HG03558 (cell line): ENCODE measurements around the gene UROD.
"Not testable (repeated sequence)": the region's sequence is repeated elsewhere in the genome, so short reads cannot be mapped to it uniquely, and the experiment has no call there.

Experiments
- ATAC-seq: cut with Tn5 transposase; IDR thresholded peaks from one replicate; pipeline ENCODE4 v1.9.1; 2021; ENCODE audit warnings: moderate number of reproducible peaks; ENCODE audit not compliant: unreplicated experiment; ENCODE audit errors: extremely low read depth

Gene UROD

DNA sequence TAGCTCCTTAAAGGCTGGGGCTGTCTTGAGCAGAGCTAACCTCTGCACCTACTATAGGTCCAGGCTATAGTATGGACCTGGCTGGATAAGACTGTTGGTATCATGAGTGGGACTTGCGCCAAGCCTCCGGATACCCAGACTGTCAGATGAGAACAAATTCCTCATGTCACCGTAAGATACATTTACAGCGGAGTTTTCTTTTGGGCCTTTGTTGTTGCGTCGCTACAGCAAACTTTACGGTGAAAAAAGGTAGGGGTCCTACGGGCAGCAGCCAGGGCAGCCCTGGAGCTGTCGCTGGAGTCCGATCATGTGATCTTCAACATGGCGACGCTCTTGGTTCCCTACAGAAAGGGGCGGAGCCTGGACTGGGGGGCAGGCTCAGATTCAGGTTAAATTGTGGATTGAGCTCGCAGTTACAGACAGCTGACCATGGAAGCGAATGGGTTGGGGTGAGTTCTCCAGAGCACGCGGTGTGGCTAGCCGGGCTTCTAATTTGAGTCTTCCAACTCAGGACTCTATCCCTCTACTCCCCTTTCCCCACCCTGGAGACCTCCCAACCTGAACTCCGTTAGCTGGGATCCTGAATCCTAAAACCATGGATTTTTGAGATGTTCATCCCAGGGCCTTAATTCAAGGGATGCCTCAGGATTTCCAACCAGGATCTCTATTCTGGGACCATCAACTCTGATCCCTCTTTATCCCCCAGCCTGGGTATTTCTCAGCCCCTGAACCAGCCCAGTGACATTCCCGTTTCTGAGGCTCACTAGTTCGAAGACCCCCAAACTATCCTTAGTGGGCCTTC, at the start of gene UROD:
TSS of gene UROD (plus strand) at position 418 of the 802 bp plus-strand sequence. CDS start at position 430, 12 bp downstream.
- ATAC-seq: peak; percentile 45

DNA sequence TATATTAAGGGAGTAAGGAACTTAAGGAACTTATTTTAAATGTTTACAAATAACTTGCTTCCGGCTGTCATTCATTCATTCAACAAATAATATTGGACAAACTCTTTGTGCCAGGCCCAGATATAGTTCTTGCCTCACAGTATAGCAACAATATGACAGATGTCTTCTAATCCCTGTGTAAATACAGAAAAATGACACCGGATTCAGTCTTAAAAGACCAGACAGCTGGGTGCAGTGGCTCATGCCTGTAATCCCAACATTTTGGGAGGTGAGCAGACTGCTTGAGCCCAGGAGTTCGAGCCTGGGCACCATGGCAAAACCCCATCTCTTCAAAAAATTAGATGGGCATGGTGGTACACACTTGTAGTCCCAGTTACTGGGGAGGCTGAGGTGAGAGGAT, 49.3 kb upstream of the UROD start:
- ATAC-seq: no peak

DNA sequence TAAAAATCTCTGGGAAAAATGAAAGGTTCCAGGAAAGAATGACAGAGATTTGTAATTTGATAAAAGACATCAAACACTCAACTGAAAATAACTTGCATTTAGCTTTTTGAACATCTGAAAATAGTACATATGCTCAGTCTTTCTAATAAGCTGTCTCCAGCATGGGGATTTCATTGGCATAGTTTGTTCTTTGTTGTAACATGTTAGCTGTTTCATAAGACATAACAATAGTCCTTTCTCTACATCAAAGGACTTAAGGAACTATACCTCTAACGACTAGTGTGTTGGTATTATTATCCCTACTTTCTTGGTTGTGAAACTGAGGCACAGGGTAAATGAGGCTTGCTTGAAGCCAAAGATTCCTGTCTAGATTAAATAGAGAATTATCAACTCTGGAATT, 47.7 kb upstream of the UROD start:
- ATAC-seq: no peak

- ATAC-seq: no peak
Observed at GRCh38 chr1:44970317-44970716, 41.7 kb upstream of the UROD start.

- no peak for ATAC-seq
Observed at GRCh38 chr1:44973645-44974044, 38.4 kb upstream of the UROD start.

GRCh38 chr1:44976252-44976651, 35.8 kb upstream of the UROD start:
- ATAC-seq: no peak

DNA sequence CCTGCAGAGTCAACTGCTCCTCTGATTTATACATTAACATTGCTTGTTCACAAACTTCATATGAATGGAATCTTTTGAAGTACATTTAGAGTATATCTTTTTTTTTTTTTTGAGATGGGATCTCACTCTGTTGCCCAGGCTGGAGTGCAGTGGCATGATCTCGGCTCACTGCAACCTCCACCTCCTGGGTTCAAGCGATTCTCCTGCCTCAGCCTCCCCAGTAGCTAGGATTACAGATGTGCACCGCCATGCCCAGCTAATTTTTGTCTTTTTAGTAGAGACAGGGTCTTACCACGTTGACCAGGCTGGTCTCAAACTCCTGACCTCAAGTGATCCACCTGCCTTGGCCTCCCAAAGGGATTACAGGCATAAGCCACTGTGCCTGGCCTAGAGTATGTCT, 34.7 kb upstream of the UROD start:
- ATAC-seq: not testable (repeated sequence)

DNA sequence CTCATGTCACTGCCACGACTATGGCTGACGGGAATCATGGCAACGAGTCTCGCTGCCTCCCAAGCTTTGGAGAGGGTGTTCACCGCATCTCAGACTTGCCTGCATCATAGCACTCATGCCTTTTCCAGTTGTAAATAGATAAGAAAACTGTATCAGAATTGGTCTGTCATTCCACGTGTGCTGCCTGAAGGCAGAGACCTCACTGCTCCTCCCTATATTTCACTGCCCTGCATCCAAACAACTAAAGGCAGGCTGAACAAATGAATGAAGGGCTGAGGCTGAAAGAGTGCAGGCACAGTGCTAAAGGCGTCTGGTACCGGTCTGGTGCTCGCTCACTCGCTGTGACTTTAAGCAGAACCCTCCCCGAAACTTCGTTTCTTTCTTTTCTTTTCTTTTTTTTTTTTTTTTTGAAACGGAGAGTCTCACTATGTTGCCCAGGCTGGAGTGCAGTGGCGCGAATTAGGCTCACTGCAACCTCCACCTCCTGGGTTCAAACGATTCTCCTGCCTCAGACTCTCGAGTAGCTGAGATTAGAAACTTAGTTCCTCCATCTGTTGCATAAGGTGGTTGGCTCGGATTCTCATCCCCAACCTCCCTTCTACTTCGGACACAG, 26.2 kb upstream of the UROD start:
- no peak for ATAC-seq

DNA sequence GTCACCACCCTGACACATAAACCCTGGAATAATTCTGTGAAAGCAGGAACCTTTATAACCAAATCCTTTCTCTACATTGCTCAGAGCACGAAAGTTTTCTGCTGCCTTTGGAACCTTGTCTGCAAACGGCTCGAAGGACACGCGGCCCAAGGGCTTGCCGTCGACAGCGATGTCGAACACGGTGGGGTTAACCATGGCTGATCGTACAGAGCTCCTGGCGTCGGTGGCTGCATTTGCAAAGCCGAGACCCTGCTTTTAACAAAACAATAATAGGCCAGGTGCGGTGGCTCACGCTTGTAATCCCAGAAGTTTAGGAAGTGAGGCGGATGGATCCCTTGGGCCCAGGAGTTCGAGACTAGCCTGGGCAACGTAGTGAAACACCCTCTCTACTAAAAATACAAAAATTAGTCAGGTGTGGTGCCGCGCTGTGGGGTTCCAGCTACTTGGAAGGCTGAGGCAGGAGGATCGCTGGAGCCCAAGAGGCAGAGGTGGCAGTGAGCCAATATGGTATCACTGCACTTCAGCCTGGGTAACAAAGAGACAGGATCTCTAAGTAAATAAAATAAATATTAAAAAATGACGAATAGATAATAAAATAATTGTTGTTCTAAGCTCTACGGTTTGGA, 23.4 kb upstream of the UROD start:
- no peak for ATAC-seq

GRCh38 chr1:44994309-44994898, 17.6 kb upstream of the UROD start:
- no peak for ATAC-seq

DNA sequence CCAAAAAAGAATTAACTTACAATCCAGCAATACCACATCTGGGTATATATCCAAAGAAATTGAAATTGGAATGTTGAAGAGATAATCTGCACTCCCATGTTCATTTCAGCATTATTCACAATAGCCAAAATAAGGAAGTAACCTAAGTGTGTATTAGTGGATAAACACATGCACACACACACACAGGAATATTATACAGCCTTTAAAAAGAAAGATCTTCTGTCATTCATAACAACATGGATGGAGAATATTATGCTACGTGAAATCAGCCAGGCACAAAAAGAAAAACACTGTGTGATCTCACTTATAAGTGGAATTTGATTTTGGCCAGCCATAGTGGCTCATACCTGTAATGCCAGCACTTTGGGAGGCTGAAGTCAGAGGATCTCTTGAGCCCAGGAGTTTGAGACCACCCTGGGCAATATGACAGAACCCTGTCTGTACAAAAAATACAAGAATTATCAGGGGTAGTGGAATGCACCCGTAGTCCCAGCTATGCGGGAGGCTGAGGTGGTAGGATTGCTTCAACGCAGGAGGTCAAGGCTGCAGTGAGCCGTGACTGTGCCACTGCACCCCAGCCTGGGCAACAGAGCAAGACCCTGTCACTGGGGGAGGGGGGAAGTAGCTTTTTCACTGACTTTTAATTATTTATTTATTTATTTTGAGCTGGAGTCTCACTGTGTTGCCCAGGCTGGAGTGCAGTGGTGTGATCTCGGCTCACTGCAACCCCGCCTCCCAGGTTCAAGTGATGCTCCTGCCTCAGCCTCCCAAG, 16.4 kb upstream of the UROD start:
- ATAC-seq: no peak

DNA sequence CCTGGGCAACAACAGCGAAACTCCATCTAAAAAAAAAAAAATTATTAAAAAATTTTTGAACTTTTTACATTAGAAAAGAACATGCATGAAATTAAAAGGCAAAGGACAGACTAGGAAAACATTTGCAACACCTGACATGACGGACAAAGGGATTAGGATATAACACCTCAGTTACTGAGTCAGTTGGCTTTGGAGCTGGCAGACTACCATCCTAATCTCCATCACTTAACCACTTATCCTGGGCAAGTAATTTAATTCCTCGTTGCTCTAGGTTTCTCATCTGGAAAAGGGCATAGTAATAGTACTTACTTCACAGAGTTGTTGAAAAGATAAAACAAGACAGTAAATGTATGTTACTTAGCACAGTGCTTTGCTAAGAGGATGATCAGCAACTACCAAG, 12.8 kb upstream of the UROD start:
- no peak for ATAC-seq

DNA sequence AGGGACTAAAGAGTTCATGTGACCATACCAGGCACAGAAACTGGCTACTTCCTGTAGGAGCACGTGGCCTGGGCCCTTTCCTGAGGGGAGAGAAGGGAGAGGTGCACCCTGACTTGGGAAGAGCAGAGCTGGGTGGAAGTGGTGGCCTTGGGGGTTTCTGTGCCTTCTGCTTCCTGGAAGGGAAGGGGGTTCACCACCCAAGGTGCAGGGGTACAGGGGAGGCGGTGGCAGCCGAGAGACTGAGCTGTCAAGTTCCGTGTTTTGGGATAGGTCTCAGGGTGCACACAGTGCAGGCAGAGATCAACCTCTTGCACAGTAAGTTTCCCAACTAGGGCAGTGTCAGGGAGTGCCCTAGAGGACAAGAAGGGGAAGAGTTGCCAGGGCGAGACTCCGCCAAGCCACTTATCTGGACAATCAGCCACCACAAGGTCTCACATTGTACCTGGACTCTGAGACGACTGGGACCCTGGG, 11.0 kb upstream of the UROD start:
- no peak for ATAC-seq

DNA sequence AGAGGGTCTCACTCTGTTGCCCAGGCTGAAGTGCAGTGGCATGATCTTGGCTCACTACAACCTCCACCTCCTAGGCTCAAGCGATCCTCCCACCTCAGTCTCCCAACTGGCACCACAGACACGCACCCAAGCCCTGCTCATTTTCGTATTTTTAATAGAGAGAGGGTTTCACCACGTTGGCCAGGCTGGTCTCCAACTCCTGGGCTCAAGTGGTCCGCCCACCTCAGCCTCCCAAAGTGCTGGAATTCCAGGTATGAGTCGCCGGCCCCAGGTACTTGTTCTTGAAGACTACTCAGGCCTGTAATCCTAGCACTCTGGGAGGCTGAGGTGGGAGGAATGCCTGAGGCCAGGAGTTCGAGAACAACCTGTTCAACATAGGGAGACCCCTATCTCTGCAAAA, 10.5 kb upstream of the UROD start:
- ATAC-seq: not testable (repeated sequence)

DNA sequence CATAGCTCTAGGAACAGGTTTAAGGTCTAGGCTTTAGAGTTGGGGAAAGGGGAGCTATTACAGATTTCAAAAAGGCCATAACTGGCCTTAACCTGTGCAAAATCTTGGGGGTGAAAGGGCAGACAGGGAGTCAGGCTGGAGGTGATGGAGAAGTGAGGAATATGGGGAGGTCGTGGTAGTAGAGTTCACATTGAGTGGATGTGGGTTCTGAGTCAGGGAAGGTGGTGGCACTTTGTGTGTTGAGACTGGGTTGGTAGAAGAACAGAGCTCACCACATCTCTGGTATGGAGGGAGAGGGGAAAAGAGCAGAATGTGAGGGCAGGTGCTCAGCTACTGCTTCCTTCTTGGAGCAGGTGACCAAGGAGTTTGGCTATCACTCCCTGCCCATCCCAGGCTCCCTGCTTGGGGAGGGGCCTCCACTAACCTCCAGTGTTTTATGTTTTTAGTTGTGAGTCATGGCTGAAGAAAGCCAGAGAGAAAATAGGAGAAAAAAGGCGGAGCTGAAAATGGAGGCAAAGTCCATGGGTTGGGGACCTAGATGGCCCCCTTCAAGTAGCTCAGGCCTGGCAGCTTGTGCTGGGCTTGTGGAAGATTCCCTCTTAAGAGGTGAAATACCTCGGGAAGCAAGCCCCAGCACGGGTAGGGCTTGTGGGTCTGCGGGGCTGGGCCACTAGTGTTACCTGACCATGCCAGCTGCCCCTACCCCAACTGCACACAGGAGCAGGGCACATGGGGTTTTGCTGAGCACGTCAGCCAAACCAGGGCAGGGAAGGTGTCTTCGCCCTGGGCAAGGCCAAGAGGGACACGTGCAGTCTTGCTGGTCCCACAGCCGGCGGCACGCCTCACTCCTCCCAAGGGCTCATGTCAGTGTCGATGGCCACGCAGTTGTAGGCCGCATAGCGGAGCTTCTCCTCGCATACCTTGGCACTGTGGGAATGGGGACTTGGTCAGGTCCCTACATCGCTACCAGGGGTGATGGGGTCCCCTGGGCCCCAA, 9.1 kb upstream of the UROD start:
- ATAC-seq: no peak

GRCh38 chr1:45003741-45004140, 8.3 kb upstream of the UROD start:
- no peak for ATAC-seq

- no peak for ATAC-seq
Observed at GRCh38 chr1:45004281-45004920, 7.7 kb upstream of the UROD start.

GRCh38 chr1:45005761-45006160, 6.3 kb upstream of the UROD start:
- no peak for ATAC-seq

DNA sequence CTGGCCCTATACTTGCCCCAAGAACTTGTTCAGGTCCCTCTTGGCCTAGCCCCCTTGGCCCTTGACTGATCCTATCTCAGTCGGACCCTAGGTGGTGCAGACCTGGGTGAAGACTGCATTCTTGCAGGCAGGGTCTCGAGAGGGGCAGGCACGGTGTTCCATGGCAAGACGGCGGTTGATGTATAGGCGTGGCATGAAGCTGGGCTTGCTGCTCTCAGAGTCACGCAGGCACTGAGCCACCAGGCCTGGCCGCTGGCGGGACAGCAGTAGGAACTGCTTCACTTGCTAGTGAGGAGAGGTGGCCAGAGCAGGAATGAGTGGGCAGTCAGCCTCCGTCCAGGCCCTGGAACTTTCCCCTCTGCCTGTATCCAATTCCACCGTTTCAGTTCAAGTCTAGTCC, 4.7 kb upstream of the UROD start:
- no peak for ATAC-seq
